Measurements from ENCODE around the gene LAGE3. TPM values are rescaled to one million over a fixed set of nuclear protein-coding genes. Genes with fewer than 3 reads are reported as not detected.

The LAGE3 gene
- total and polyA plus RNA-seq, 2 of the 8 experiments (the other 6 are each of a cell fraction or from before 2014, with no cell fraction given), result 44.5 to 102 TPM

- Histone ChIP-seq H3K27me3 (replicated peaks in 1 of 4; ENCODE audit: control insufficient read depth in 3 of 4, extremely low read depth in 1 of 4, insufficient read depth in 3 of 4, low read length in 3 of 4) (no peaks in the 10 kb centered on the region), H4K91ac (replicated peaks; ENCODE audit: insufficient read length, low read length) (no peak overlapping the region), H3K23ac (ENCODE audit: insufficient read length) (no peak overlapping the region), H2AK5ac (ENCODE audit: low read depth, low read length) (no peak overlapping the region), H3K4ac (replicated peaks; ENCODE audit: insufficient read length, low read depth, low read length) (no peak overlapping the region), H3K79me2 (ENCODE audit: control insufficient read depth in 1 of 2, insufficient read depth in 2 of 2, low read length in 2 of 2) (no peaks in the 10 kb centered on the region), H3K9me3 (ENCODE audit: insufficient read depth in 2 of 2, low read depth in 1 of 2, low read length in 1 of 2) (no peaks in the 10 kb centered on the region), H3K56ac (replicated peaks; ENCODE audit: insufficient read length, low read depth, low read length) (no peak overlapping the region), H3K36me3 (ENCODE audit: control insufficient read depth in 2 of 4, insufficient read depth in 4 of 4, low read length in 3 of 4) (peaks cover 0 to 14% (median 5%) of the 10 kb centered on the region in 4 experiments; a peak in 4 of 8 replicates), H2AFZ (ENCODE audit: low read length) (no peak overlapping the region), H4K8ac (ENCODE audit: extremely low read depth, insufficient read depth, low read length) (peak overlapping the region; percentile 25; the same call in 1 of the 2 replicates), H3K9ac (replicated peaks in 1 of 4; ENCODE audit: extremely low read depth in 1 of 4, low read depth in 3 of 4, low read length in 3 of 4) (no peak overlapping the region), H4K20me1 (replicated peaks in 1 of 2; ENCODE audit: control insufficient read depth in 1 of 2, insufficient read depth in 2 of 2, low read length in 2 of 2) (no peaks in the 10 kb centered on the region), H3K18ac (ENCODE audit: extremely low read depth, low read length) (no peak overlapping the region), H2BK120ac (replicated peaks; ENCODE audit: low read depth, low read length) (no peak overlapping the region), H2BK12ac (ENCODE audit: low read depth, low read length) (no peak overlapping the region), H3K4me2 (ENCODE audit: insufficient read depth in 1 of 2, low read depth in 2 of 2, low read length in 2 of 2) (no peak overlapping the region), H3K79me1 (ENCODE audit: low read depth, low read length) (no peaks in the 10 kb centered on the region), H3K23me2 (ENCODE audit: low read depth, low read length) (no peaks in the 10 kb centered on the region), H3K4me1 (replicated peaks in 1 of 4; ENCODE audit: control insufficient read depth in 3 of 4, insufficient read depth in 4 of 4, low read length in 3 of 4) (no peaks in the 10 kb centered on the region), H3K27ac (ENCODE audit: low read depth, low read length) (no peak overlapping the region), H4K5ac (ENCODE audit: insufficient read length, low read depth, low read length) (no peak overlapping the region), H2BK20ac (ENCODE audit: low read length) (no peak overlapping the region), H2BK15ac (ENCODE audit: low read length) (no peak overlapping the region), H2BK5ac (ENCODE audit: low read depth, low read length) (no peak overlapping the region), H3K14ac (ENCODE audit: insufficient read length) (no peak overlapping the region), H3K4me3 (ENCODE audit: extremely low read depth in 1 of 4, insufficient read depth in 2 of 4, low read depth in 3 of 4, low read length in 4 of 4) (no peak overlapping the region)
- FAIRE-seq, result no peak
- CTCF ChIA-PET (ENCODE audit: partially characterized antibody), result interaction anchor here (0.7 to 3.1 kb wide), 5 partner anchors 12 to 100 kb away, joined by 3 to 11 read pairs (median 4); partner anchors contain the start of gene PLXNA3
- DNase-seq (ENCODE audit: low read depth in 1 of 2, low spot score in 2 of 2), result no peak
- peak in 1 of 2 experiments; percentile 21; a peak in 1 of 4 replicates for TF ChIP-seq RAD21 (IDR thresholded peaks at IDR 0.05 in 1 of 2, conservative IDR thresholded peaks at IDR 0.05 in 1 of 2; ENCODE audit: low read depth in 2 of 2, low read length in 2 of 2)
- TF ChIP-seq JUN (IDR thresholded peaks at IDR 0.05; ENCODE audit: low read depth, low read length), result no peak
- no peak for TF ChIP-seq KDM4A (IDR thresholded peaks at IDR 0.05; ENCODE audit: low read depth, low read length, severe bottlenecking)
- POLR2A ChIA-PET (ENCODE audit: partially characterized antibody), result interaction anchor here (0.6 to 1.4 kb wide), 4 partner anchors 9 to 73 kb away, joined by 3 to 5 read pairs (median 4); no protein-coding TSS in a partner anchor
- 84% methylated on average over 16 of the region's 28 CpGs; no CpG with 5 or more reads in 1 of the 2 experiments for WGBS, 2 experiments (ENCODE audit: extremely low coverage in 1 of 2, insufficient coverage in 1 of 2, insufficient read length in 1 of 2, insufficient replicate concordance in 2 of 2, low coverage in 1 of 2, low lambda C conversion rate in 2 of 2, missing lambda C conversion rate in 1 of 2)
Measured at GRCh38 chrX:154472685-154473632, 6.1 kb downstream of the LAGE3 start.
